Activated naive CD4-positive, alpha-beta T cell (primary cell): ENCODE measurements around the gene UGT1A8.
"Not testable (repeated sequence)": the region's sequence is repeated elsewhere in the genome, so short reads cannot be mapped to it uniquely, and the experiment has no call there.

ENCODE experiments used
- DNase-seq, 4 experiments: peaks; one replicate each; lab custom pipeline; 2025; lab: John Stamatoyannopoulos, UW

UGT1A8 gene

GRCh38 chr2:233718552-233718951 lies 101.1 kb downstream of the UGT1A8 start, which contains the start of gene UGT1A4:
UGT1A4 (plus strand) TSS chr2:233718736; CDS start chr2:233718821, 85 bp downstream.
- DNase-seq = no peak

GRCh38 chr2:233728723-233729301 lies 111.4 kb downstream of the UGT1A8 start, which contains the start of gene UGT1A3:
UGT1A3 (plus strand) TSS chr2:233729042; CDS start chr2:233729127, 85 bp downstream.
- no peak for DNase-seq

GRCh38 chr2:233736868-233737653 lies 119.6 kb downstream of the UGT1A8 start:
- not testable (repeated sequence) for DNase-seq

GRCh38 chr2:233740870-233741269 lies 123.4 kb downstream of the UGT1A8 start:
- no peak for DNase-seq

GRCh38 chr2:233743464-233744259 lies 126.2 kb downstream of the UGT1A8 start:
- no peak for DNase-seq

GRCh38 chr2:233745073-233745755 lies 127.8 kb downstream of the UGT1A8 start:
- DNase-seq = no peak

GRCh38 chr2:233745838-233746237 lies 128.4 kb downstream of the UGT1A8 start:
- DNase-seq = not testable (repeated sequence)

GRCh38 chr2:233746475-233747282 lies 129.2 kb downstream of the UGT1A8 start:
- DNase-seq = no peak

- DNase-seq = no peak
Observed at GRCh38 chr2:233747283-233747544, 129.8 kb downstream of the UGT1A8 start.

GRCh38 chr2:233750689-233751088 lies 133.3 kb downstream of the UGT1A8 start:
- DNase-seq = not testable (repeated sequence)

- DNase-seq = not testable (repeated sequence)
Observed at GRCh38 chr2:233751212-233752009, 134.0 kb downstream of the UGT1A8 start.

- no peak for DNase-seq
Observed at GRCh38 chr2:233754872-233755611, 137.6 kb downstream of the UGT1A8 start.

- no peak for DNase-seq
Observed at GRCh38 chr2:233756429-233757081, 139.1 kb downstream of the UGT1A8 start.

GRCh38 chr2:233758141-233758540 lies 140.7 kb downstream of the UGT1A8 start:
- DNase-seq = no peak

- DNase-seq = no peak
Observed at GRCh38 chr2:233758849-233759248, 141.4 kb downstream of the UGT1A8 start.

- no peak for DNase-seq
Observed at GRCh38 chr2:233760043-233760442, 142.6 kb downstream of the UGT1A8 start, which contains the start of gene UGT1A1. UGT1A1 (plus strand) TSS chr2:233760270; CDS start chr2:233760288, 18 bp downstream.

- DNase-seq = no peak
Observed at GRCh38 chr2:233761040-233761769, 143.8 kb downstream of the UGT1A8 start.

- no peak for DNase-seq
Observed at GRCh38 chr2:233764264-233764663, 146.8 kb downstream of the UGT1A8 start.
